ENCODE measurements around the gene CRYL1. TPM values are rescaled to one million over a fixed set of nuclear protein-coding genes. Genes with fewer than 3 reads are reported as not detected.

The CRYL1 gene
- total RNA-seq, 1 donor: 21.3 TPM

DNA sequence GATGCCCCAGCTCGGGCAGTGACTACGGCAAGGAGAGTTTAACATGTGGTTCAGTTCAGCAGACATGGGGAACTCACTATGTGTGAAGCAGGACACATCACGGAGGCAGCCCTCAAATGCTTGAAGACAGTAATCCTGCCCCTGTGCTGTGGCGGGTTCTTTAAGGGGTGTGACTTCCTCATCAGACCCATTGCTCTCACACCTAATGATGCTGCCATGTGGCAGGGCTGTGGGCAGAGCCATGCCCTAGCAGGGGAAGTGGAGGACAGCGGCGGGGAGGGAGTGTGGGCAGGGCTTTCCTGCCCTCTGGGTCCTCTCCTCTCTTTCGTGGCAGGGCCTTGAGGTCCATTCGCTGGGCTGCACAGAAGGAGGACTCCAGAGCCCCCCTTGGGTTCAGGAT lies 162.5 kb downstream of the CRYL1 start:
- no peak overlapping the region for H3K4me3 ChIP-seq (ENCODE audit: low read depth, low read length)
- DNase-seq (ENCODE audit: low read depth): no peak
- no peak for TF ChIP-seq CTCF (IDR thresholded peaks at IDR 0.05; ENCODE audit: insufficient read depth, low read length)

- no peak for TF ChIP-seq CTCF (IDR thresholded peaks at IDR 0.05; ENCODE audit: insufficient read depth, low read length)
- DNase-seq (ENCODE audit: low read depth): no peak
- no peak overlapping the region for H3K4me3 ChIP-seq (ENCODE audit: low read depth, low read length)
Observed at GRCh38 chr13:20362484-20363041, 163.1 kb downstream of the CRYL1 start.

- H3K4me3 ChIP-seq (ENCODE audit: low read depth, low read length): no peak overlapping the region
- no peak for DNase-seq (ENCODE audit: low read depth)
- TF ChIP-seq CTCF (IDR thresholded peaks at IDR 0.05; ENCODE audit: insufficient read depth, low read length): no peak
Observed at GRCh38 chr13:20360835-20361412, 164.7 kb downstream of the CRYL1 start.

- TF ChIP-seq CTCF (IDR thresholded peaks at IDR 0.05; ENCODE audit: insufficient read depth, low read length): no peak
- H3K4me3 ChIP-seq (ENCODE audit: low read depth, low read length): no peak overlapping the region
- DNase-seq (ENCODE audit: low read depth): peak; percentile 48
Observed at GRCh38 chr13:20360041-20360491, 165.6 kb downstream of the CRYL1 start.

- DNase-seq (ENCODE audit: low read depth): peak; percentile 94
- no peak overlapping the region for H3K4me3 ChIP-seq (ENCODE audit: low read depth, low read length)
- TF ChIP-seq CTCF (IDR thresholded peaks at IDR 0.05; ENCODE audit: insufficient read depth, low read length): no peak
Observed at GRCh38 chr13:20359335-20359734, 166.3 kb downstream of the CRYL1 start.

DNA sequence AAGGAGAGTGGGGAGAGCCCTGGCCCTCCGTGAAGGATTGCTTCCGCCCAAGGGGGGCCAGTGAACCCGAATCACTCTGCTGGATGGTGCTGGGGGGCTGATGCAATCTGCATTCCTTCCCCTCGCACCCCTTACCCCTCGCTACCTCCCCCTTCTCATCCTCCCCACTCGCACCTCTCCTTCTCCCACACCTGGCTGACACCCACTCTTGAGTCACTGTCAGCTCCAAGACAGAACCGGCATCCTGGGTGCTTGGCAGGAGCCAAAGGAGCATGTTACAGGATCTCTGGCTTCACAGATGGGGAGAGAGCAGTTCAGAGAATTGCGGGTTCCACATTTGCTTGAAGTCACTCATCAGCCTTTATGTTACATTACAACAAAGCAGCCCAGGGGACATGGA lies 167.6 kb downstream of the CRYL1 start:
- DNase-seq (ENCODE audit: low read depth): no peak
- TF ChIP-seq CTCF (IDR thresholded peaks at IDR 0.05; ENCODE audit: insufficient read depth, low read length): no peak

DNA sequence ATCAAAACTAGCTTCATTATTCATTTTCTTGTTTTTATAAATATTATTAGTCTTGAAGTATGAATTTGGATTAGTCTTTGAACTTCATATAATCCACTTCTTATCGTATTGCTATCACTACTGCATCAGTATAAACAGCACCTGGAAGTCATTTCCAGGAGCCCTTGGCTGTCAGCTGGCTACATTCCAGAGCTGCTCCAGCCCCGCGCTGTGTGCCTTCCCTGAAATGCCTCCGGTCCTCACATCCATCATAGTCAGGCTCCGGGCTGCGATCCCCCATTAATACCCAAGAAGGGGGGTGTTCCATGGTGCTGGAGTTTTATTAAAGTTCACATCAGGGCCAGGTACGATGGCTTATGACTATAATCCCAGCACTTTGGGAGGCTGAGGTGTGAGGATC lies 169.2 kb downstream of the CRYL1 start:
- no peak overlapping the region for H3K4me3 ChIP-seq (ENCODE audit: low read depth, low read length)
- DNase-seq (ENCODE audit: low read depth): peak; percentile 12
- TF ChIP-seq CTCF (IDR thresholded peaks at IDR 0.05; ENCODE audit: insufficient read depth, low read length): no peak

More for the DNA sequence above, 167.6 kb downstream of the CRYL1 start:
- H3K4me3 ChIP-seq (ENCODE audit: low read depth, low read length): no peak overlapping the region

Data from fibroblast of the aortic adventitia (primary cell).